MCF 10A (cell line): ENCODE results near the gene CXCL17. TPM values are rescaled to one million over a fixed set of nuclear protein-coding genes. Genes with fewer than 3 reads are reported as not detected.
A peak's percentile ranks its signal among the peaks of the same experiment; 100 is the strongest.

Experiments used
- BruUV-seq: library from RNA; stranded (reverse); fragments of 400-500 nt; replicated peaks from 2 replicates; lab custom pipeline; 2021; lab: Mats Ljungman, UMichigan
- CTCF ChIA-PET: fragments of 300-600 bp; sonication (Branson Sonifier 250); formaldehyde crosslinking; extraction: SDS; loops from one replicate; lab custom pipeline; 2021; ENCODE audit warnings: antibody characterized with exemption, inconsistent platforms; lab: Yijun Ruan, JAX
- POLR2A ChIA-PET: fragments of 300-600, 350-650 bp; sonication (Branson Sonifier 250); formaldehyde crosslinking; extraction: SDS; loops from one replicate; lab custom pipeline; 2020; ENCODE audit warnings: antibody characterized with exemption, inconsistent platforms; lab: Yijun Ruan, JAX
- DNase-seq: peaks from one replicate; pipeline ENCODE4 v3.0.0-alpha.2; 2018; ENCODE audit not compliant: unreplicated experiment
- H3K27ac Mint-ChIP-seq: one replicate; pipeline ENCODE4 v1.8.0; 2022; ENCODE audit warnings: mild to moderate bottlenecking, low read depth, mixed read lengths; ENCODE audit not compliant: unreplicated experiment
- H3K27me3 Mint-ChIP-seq: one replicate; pipeline ENCODE4 v1.8.0; 2022; ENCODE audit warnings: mixed read lengths; ENCODE audit not compliant: insufficient read depth, unreplicated experiment
- H3K36me3 Mint-ChIP-seq: one replicate; pipeline ENCODE4 v1.8.0; 2022; ENCODE audit warnings: mild to moderate bottlenecking, moderate library complexity, mixed read lengths; ENCODE audit not compliant: insufficient read depth, unreplicated experiment
- H3K4me1 Mint-ChIP-seq: one replicate; pipeline ENCODE4 v1.8.0; 2022; ENCODE audit warnings: mixed read lengths; ENCODE audit not compliant: insufficient read depth, unreplicated experiment
- H3K4me3 Mint-ChIP-seq: one replicate; pipeline ENCODE4 v1.8.0; 2022; ENCODE audit warnings: mild to moderate bottlenecking, moderate library complexity, mixed read lengths; ENCODE audit not compliant: unreplicated experiment
- H3K9me3 Mint-ChIP-seq: one replicate; pipeline ENCODE4 v1.8.0; 2022; ENCODE audit warnings: mixed read lengths; ENCODE audit not compliant: unreplicated experiment
- intact Hi-C: fragments of 100-400 bp; cut with micrococcal nuclease; formaldehyde crosslinking; loops from 2 replicates; pipeline ENCODE4 v1.14.1; 2022
- total RNA-seq: library from RNA; stranded (reverse); gene quantifications from 2 replicates; pipeline ENCODE4 v1.2.3, GENCODE V29; 2022
- TF ChIP-seq, protein P1 (sequence below): fragments of 200-600 bp; IDR thresholded peaks from one replicate; pipeline ENCODE4 v1.8.0; 2022; ENCODE audit warnings: antibody characterized with exemption, mild to moderate bottlenecking; ENCODE audit not compliant: unreplicated experiment

Gene CXCL17
- total RNA-seq, 1 experiment from 2014 or later, result not detected

DNA sequence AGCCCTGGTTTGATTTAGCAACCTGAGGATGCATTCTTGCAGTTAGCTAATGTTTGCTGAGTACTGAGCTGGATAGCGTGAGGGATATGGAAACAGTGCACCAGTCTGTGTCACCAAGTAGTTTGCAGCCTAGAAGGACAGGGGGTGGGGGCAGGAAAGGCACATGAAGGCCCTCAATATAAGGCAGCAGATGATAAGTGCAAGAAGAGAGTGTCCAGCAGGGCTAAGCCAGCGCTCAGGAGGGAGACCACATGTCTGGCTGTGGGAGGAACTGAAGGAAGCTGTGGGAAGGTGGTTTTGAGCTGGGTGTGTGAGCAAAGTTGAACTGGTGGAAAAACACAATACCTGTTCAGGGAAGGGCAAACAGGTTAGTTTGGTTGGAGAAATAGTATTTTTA, 1.7 kb downstream of the CXCL17 start:
- peaks cover 12% of the 10 kb centered on the region for H3K27me3 Mint-ChIP-seq
- BruUV-seq, result no TSS peak
- peaks cover 6% of the 10 kb centered on the region for H3K4me1 Mint-ChIP-seq
- TF ChIP-seq, protein P1, sequence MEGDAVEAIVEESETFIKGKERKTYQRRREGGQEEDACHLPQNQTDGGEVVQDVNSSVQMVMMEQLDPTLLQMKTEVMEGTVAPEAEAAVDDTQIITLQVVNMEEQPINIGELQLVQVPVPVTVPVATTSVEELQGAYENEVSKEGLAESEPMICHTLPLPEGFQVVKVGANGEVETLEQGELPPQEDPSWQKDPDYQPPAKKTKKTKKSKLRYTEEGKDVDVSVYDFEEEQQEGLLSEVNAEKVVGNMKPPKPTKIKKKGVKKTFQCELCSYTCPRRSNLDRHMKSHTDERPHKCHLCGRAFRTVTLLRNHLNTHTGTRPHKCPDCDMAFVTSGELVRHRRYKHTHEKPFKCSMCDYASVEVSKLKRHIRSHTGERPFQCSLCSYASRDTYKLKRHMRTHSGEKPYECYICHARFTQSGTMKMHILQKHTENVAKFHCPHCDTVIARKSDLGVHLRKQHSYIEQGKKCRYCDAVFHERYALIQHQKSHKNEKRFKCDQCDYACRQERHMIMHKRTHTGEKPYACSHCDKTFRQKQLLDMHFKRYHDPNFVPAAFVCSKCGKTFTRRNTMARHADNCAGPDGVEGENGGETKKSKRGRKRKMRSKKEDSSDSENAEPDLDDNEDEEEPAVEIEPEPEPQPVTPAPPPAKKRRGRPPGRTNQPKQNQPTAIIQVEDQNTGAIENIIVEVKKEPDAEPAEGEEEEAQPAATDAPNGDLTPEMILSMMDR, result no peak
- no peak for DNase-seq
- no peaks in the 10 kb centered on the region for H3K9me3 Mint-ChIP-seq
- no peaks in the 10 kb centered on the region for H3K36me3 Mint-ChIP-seq
- intact Hi-C loops, result no loop called here
- ChIA-PET POLR2A (interaction anchor here (0.6 kb wide), 1 partner anchor 88 kb away, joined by 3 read pairs; no protein-coding TSS in a partner anchor), CTCF (interaction anchor here (0.6 to 2.8 kb wide), 19 partner anchors 10 to 605 kb away, joined by 3 to 42 read pairs (median 4); partner anchors contain the start of gene CEACAM1)
- H3K4me3 Mint-ChIP-seq, result no peak overlapping the region
- H3K27ac Mint-ChIP-seq, result no peak overlapping the region

DNA sequence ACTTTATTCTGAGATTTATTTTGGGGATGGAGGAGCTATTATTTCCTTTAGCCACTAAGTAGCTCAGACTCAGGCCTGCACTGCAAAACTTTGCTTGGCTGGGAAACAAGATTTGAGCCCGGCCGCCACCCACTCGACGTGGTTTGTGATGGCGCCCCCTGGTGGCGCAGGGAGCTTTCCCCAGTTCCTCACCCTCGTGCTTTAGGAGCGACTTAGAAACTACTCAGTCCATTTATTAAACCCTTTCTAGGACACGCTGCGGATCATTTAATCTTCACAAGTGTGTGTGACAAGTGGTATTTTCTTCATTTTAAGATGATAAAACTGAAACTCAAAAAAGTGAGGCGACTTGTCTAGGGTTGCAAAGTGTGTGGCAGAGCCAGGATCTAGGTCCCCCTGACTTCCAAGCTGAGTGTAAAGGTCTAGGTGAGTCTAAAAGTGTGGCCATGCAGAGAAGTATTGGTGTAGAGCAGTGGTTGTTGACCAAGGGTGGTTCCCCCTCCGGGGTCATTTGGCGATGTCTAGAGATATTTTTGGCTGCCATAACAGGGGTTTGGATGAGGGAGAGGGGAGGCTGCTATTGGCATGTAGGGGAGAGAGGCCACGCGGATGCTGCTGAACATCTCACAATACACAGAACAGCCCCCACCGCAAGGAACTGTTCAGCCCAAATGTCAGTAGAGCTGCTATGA, 2.2 kb downstream of the CXCL17 start:
- peak; percentile 78 for DNase-seq
- CTCF ChIA-PET, result interaction anchor here (0.6 to 2.8 kb wide), 31 partner anchors 9 to 891 kb away, joined by 3 to 42 read pairs (median 4); partner anchors contain the start of gene CEACAM1
- TF ChIP-seq, protein P1, result peak; percentile 87
- POLR2A ChIA-PET, result interaction anchor here (0.6 to 1.0 kb wide), 2 partner anchors 20 to 89 kb away, joined by 3 to 4 read pairs; no protein-coding TSS in a partner anchor
- peaks cover 12% of the 10 kb centered on the region for H3K27me3 Mint-ChIP-seq
- intact Hi-C loops, result loop anchor here (1.0 kb wide), 1 partner anchor 332 kb away; no protein-coding TSS in a partner anchor
- H3K4me1 Mint-ChIP-seq, result peaks cover 6% of the 10 kb centered on the region
- no peak overlapping the region for H3K27ac Mint-ChIP-seq
- BruUV-seq, result no TSS peak
- H3K9me3 Mint-ChIP-seq, result no peaks in the 10 kb centered on the region
- H3K4me3 Mint-ChIP-seq, result no peak overlapping the region
- no peaks in the 10 kb centered on the region for H3K36me3 Mint-ChIP-seq

DNA sequence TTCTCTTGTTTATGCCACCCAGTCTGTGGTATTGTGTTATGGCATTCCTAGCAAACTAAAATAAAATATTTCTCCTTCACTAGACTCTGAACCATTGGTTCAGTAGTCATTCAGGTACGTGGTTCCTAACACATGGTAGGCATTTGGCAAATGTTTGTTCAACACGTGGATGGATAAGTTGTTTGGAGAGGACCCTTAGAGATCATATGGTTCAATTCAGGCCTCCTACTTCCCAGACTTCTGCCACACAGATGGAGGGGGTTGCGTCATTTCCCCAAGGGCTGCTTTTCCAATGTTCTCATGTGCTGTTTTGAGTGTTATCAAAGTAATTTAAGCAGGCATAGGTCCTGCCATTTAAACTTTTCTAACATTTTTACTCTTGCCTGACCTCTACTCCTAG, 6.7 kb downstream of the CXCL17 start:
- no peaks in the 10 kb centered on the region for H3K9me3 Mint-ChIP-seq
- H3K27me3 Mint-ChIP-seq, result peaks cover 6% of the 10 kb centered on the region
- H3K27ac Mint-ChIP-seq, result no peak overlapping the region
- no peaks in the 10 kb centered on the region for H3K36me3 Mint-ChIP-seq
- CTCF ChIA-PET, result interaction anchor here (0.6 to 1.2 kb wide), 3 partner anchors 53 to 327 kb away, joined by 3 read pairs; no protein-coding TSS in a partner anchor
- TF ChIP-seq, protein P1, result no peak
- no TSS peak for BruUV-seq
- DNase-seq, result no peak
- intact Hi-C loops, result no loop called here
- no peak overlapping the region for H3K4me3 Mint-ChIP-seq
- peaks cover 11% of the 10 kb centered on the region for H3K4me1 Mint-ChIP-seq
- POLR2A ChIA-PET, result no interaction called here

DNA sequence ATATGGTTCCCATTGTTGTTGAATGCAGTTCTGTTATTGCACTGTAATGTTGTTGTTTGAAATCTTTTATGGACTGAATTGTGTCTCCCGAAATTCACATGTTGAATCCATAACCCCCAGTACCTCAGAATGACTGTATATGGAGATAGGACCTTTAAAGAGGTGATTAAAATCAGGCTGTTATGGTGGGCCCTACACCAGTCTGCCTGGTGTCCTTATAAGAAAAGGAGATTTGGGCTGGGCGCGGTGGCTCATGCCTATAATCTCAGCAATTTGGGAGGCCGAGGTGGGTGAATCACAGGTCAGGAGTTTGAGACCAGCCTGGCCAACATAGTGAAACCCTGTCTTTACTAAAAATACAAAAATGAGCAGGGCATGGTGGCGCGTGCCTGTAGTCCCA, 7.4 kb downstream of the CXCL17 start:
- intact Hi-C loops, result no loop called here
- H3K27me3 Mint-ChIP-seq, result no peaks in the 10 kb centered on the region
- H3K9me3 Mint-ChIP-seq, result no peaks in the 10 kb centered on the region
- H3K4me3 Mint-ChIP-seq, result no peak overlapping the region
- peaks cover 11% of the 10 kb centered on the region for H3K4me1 Mint-ChIP-seq
- TF ChIP-seq, protein P1, result no peak
- ChIA-PET CTCF (interaction anchor here (0.7 to 0.9 kb wide), 2 partner anchors 53 to 326 kb away, joined by 3 read pairs; no protein-coding TSS in a partner anchor), POLR2A (interaction anchor here (0.6 to 1.7 kb wide), 2 partner anchors 12 to 986 kb away, joined by 4 read pairs; no protein-coding TSS in a partner anchor)
- no peak overlapping the region for H3K27ac Mint-ChIP-seq
- no TSS peak for BruUV-seq
- DNase-seq, result no peak
- H3K36me3 Mint-ChIP-seq, result no peaks in the 10 kb centered on the region
